Neural crest cell (in vitro differentiated cells): ENCODE results near the gene SSR3. TPM values are rescaled to one million over a fixed set of nuclear protein-coding genes. Genes with fewer than 3 reads are reported as not detected.

Experiments used
- DNase-seq: peaks from one replicate; pipeline ENCODE4 v3.0.0; 2021; ENCODE audit warnings: low read depth, mixed read lengths, low spot score
- H3K27ac Mint-ChIP-seq: one replicate; pipeline ENCODE4 v1.8.0; 2021; ENCODE audit warnings: mild to moderate bottlenecking, mixed read lengths; ENCODE audit not compliant: unreplicated experiment
- H3K27me3 Mint-ChIP-seq: 2 replicates; pipeline ENCODE4 v1.8.0; 2021; ENCODE audit warnings: low read depth, mild to moderate bottlenecking, mixed read lengths
- H3K36me3 Mint-ChIP-seq: 2 replicates; pipeline ENCODE4 v1.8.0; 2021; ENCODE audit warnings: low read depth, mild to moderate bottlenecking, mixed read lengths
- H3K4me1 Mint-ChIP-seq: 2 replicates; pipeline ENCODE4 v1.8.0; 2021; ENCODE audit warnings: mixed read lengths
- H3K4me3 Mint-ChIP-seq: one replicate; pipeline ENCODE4 v1.8.0; 2021; ENCODE audit warnings: mild to moderate bottlenecking, mixed read lengths
- H3K9me3 Mint-ChIP-seq: 2 replicates; pipeline ENCODE4 v1.8.0; 2021; ENCODE audit warnings: mixed read lengths
- CTCF ChIP-seq: fragments of 200-600 bp; sonication (generic); conservative IDR thresholded peaks from 2 replicates; pipeline ENCODE4 v1.5.0; 2021; ENCODE audit warnings: antibody characterized with exemption, mild to moderate bottlenecking
- total RNA-seq: library from RNA; stranded (reverse); gene quantifications from 2 replicates; pipeline ENCODE4 v1.2.1, GENCODE V29; 2021

The SSR3 gene
- total RNA-seq, 1 donor from 2014 or later: 136 TPM

GRCh38 chr3:156535798-156536197 is 19.1 kb downstream of the SSR3 start:
- no peaks in the 10 kb centered on the region for H3K36me3 Mint-ChIP-seq
- no peak overlapping the region for H3K4me3 Mint-ChIP-seq
- no peak for TF ChIP-seq CTCF
- peak overlapping the region; percentile 12 for H3K27ac Mint-ChIP-seq
- DNase-seq: no peak
- H3K9me3 Mint-ChIP-seq: no peaks in the 10 kb centered on the region
- H3K4me1 Mint-ChIP-seq: peaks cover 13% of the 10 kb centered on the region
- H3K27me3 Mint-ChIP-seq: no peaks in the 10 kb centered on the region

- Mint-ChIP-seq H3K4me1 (peaks cover 19% of the 10 kb centered on the region), H3K27me3 (no peaks in the 10 kb centered on the region), H3K4me3 (no peak overlapping the region), H3K27ac (peak overlapping the region; percentile 81), H3K36me3 (no peaks in the 10 kb centered on the region), H3K9me3 (no peaks in the 10 kb centered on the region)
- peak; percentile 12 for DNase-seq
- peak; percentile 41 for TF ChIP-seq CTCF
These were observed 19.7 kb downstream of the SSR3 start for GRCh38 chr3:156535162-156535627.

GRCh38 chr3:156533205-156533604 is 21.7 kb downstream of the SSR3 start:
- no peak overlapping the region for H3K4me3 Mint-ChIP-seq
- no peaks in the 10 kb centered on the region for H3K36me3 Mint-ChIP-seq
- peaks cover 21% of the 10 kb centered on the region for H3K4me1 Mint-ChIP-seq
- DNase-seq: no peak
- TF ChIP-seq CTCF: no peak
- no peaks in the 10 kb centered on the region for H3K9me3 Mint-ChIP-seq
- no peaks in the 10 kb centered on the region for H3K27me3 Mint-ChIP-seq
- H3K27ac Mint-ChIP-seq: no peak overlapping the region

GRCh38 chr3:156532730-156533129 is 22.2 kb downstream of the SSR3 start:
- TF ChIP-seq CTCF: no peak
- DNase-seq: no peak
- Mint-ChIP-seq H3K4me3 (no peak overlapping the region), H3K36me3 (no peaks in the 10 kb centered on the region), H3K4me1 (peaks cover 21% of the 10 kb centered on the region), H3K27me3 (no peaks in the 10 kb centered on the region), H3K27ac (no peak overlapping the region), H3K9me3 (no peaks in the 10 kb centered on the region)

- no peak for DNase-seq
- Mint-ChIP-seq H3K4me1 (peaks cover 17% of the 10 kb centered on the region), H3K4me3 (no peak overlapping the region), H3K27me3 (no peaks in the 10 kb centered on the region), H3K27ac (no peak overlapping the region), H3K36me3 (no peaks in the 10 kb centered on the region), H3K9me3 (no peaks in the 10 kb centered on the region)
- no peak for TF ChIP-seq CTCF
These were observed 23.9 kb downstream of the SSR3 start for GRCh38 chr3:156530980-156531379.

- no peaks in the 10 kb centered on the region for H3K27me3 Mint-ChIP-seq
- DNase-seq: no peak
- no peak for TF ChIP-seq CTCF
- H3K9me3 Mint-ChIP-seq: no peaks in the 10 kb centered on the region
- H3K27ac Mint-ChIP-seq: no peak overlapping the region
- H3K36me3 Mint-ChIP-seq: no peaks in the 10 kb centered on the region
- H3K4me3 Mint-ChIP-seq: no peak overlapping the region
- peaks cover 22% of the 10 kb centered on the region for H3K4me1 Mint-ChIP-seq
These were observed 27.9 kb downstream of the SSR3 start for GRCh38 chr3:156527060-156527459.
